Breast epithelium (tissue), 3 donors: Measurements from ENCODE around the gene MARK3.

Experiments used
- POLR2A ChIP-seq: fragments of 450-650 bp; IDR thresholded peaks from one replicate; pipeline ENCODE4 v1.6.1; 2016; ENCODE audit warnings: antibody characterized with exemption, mild to moderate bottlenecking, moderate library complexity
- TF ChIP-seq, protein P1 (sequence below), 3 donors: fragments of 450-650 bp; IDR thresholded peaks; one replicate each; pipeline ENCODE4 v1.5.1; 2016 to 2017; ENCODE audit warnings: antibody characterized with exemption in 3 of 3, mild to moderate bottlenecking in 3 of 3, moderate library complexity in 3 of 3

DNA sequence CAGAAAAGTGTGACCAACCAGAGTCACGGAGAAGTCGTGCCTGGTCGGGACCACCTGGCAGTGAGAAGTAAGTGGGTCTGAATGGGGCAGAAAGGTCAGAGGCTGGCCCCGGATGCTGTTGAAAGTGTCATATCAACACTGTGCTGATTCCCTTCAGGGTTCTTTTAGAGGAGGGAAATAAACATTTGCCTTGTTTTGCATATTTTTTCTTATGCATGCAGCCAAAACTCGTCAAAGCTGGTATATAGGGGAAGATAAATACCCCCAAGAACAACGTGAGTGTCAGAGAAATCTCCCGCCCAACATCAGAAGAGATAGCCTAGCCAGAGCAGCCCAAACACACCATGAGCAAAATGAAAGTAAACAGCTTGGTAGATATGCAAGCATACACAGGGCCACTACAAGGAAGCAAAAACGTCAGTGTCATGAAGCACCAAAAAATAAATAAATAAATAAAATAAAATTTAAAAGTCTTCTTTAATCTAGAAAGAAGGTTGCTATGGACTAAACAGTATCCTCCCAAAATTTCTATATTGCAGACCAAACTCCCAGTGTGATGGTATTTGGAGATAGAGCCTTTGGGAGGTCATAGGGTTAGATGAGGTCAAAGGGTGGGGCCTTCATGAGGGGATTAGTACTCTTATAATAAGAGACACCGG, 29.1 kb upstream of the MARK3 start:
- TF ChIP-seq, protein P1, sequence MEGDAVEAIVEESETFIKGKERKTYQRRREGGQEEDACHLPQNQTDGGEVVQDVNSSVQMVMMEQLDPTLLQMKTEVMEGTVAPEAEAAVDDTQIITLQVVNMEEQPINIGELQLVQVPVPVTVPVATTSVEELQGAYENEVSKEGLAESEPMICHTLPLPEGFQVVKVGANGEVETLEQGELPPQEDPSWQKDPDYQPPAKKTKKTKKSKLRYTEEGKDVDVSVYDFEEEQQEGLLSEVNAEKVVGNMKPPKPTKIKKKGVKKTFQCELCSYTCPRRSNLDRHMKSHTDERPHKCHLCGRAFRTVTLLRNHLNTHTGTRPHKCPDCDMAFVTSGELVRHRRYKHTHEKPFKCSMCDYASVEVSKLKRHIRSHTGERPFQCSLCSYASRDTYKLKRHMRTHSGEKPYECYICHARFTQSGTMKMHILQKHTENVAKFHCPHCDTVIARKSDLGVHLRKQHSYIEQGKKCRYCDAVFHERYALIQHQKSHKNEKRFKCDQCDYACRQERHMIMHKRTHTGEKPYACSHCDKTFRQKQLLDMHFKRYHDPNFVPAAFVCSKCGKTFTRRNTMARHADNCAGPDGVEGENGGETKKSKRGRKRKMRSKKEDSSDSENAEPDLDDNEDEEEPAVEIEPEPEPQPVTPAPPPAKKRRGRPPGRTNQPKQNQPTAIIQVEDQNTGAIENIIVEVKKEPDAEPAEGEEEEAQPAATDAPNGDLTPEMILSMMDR (IDR thresholded peaks at IDR 0.05) = no peak
- no peak for TF ChIP-seq POLR2A
